Retinal pigment epithelial cell (primary cell): ENCODE data around the gene PERM1.

ENCODE experiments used
- DNase-seq: peaks from one replicate; pipeline ENCODE4 v3.0.0-alpha.2; 2010; ENCODE audit warnings: low read depth
- H3K4me3 ChIP-seq: 2 replicates; pipeline ENCODE4 v1.5.1; 2011; ENCODE audit warnings: mild to moderate bottlenecking, low read length, control low read depth, moderate library complexity
- TF ChIP-seq, protein P1 (sequence below): conservative IDR thresholded peaks from 2 replicates; pipeline ENCODE4 v1.5.1; 2011; ENCODE audit warnings: low read depth, low read length, control low read depth, inconsistent platforms

Gene PERM1

DNA sequence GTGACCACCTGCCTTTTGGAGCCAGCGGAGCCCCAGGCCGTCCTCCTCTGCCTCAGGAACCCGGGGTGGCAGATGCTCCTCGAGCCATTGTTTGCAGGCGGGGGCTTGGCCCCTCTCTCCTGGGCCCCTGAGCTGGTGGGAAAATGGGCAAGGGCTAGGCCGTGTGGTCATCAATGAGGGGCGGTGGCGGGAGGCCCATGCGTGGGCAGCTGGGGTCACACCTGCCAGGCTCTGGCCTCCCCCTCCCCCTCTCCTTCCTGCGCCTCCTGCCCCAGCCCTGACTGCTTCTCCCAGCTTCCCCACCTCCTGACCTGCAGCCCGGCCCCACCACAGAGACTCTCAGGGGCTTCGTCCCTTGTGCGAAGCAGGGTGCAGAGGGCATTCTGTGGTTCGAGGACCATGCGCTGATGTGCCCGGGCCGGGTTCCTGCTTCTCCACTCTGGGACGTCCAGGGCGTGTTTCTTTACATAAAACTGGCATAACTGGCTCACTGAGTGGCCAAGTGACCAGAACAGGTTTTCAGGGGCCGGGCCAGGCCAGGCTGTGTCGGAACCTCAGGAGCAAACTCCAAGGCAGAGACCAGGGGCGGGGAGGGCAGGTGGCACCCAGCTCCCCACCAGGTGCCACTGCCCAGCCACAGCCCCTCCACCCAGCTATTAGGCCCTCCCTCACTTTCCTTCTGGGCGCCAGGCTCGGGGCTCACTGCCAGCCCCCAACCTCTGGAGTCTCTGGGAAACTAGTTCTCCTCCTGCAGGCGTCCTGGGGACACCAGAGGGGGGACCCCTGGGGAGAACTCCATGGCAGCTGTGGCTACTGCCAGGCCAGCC, 48.9 kb downstream of the PERM1 start:
- no peak for DNase-seq
- TF ChIP-seq, protein P1, sequence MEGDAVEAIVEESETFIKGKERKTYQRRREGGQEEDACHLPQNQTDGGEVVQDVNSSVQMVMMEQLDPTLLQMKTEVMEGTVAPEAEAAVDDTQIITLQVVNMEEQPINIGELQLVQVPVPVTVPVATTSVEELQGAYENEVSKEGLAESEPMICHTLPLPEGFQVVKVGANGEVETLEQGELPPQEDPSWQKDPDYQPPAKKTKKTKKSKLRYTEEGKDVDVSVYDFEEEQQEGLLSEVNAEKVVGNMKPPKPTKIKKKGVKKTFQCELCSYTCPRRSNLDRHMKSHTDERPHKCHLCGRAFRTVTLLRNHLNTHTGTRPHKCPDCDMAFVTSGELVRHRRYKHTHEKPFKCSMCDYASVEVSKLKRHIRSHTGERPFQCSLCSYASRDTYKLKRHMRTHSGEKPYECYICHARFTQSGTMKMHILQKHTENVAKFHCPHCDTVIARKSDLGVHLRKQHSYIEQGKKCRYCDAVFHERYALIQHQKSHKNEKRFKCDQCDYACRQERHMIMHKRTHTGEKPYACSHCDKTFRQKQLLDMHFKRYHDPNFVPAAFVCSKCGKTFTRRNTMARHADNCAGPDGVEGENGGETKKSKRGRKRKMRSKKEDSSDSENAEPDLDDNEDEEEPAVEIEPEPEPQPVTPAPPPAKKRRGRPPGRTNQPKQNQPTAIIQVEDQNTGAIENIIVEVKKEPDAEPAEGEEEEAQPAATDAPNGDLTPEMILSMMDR: no peak
- H3K4me3 ChIP-seq: no peak overlapping the region

DNA sequence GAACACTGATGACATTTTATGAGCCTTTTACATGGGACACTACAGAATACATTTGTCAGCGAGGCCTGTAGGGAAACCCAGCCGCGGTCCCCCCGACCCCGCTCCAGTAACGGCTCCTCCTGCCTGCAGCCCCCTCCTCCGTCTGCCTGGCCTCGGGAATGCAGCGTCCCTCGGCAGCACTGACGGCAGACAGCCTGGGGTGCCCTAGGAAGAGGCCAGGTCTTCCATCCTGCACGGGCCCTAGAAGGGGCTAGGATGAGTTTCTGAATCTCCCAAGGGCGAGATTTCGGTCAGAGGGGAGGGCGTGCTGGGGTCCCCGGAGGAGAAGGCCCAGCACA, 49.8 kb downstream of the PERM1 start:
- H3K4me3 ChIP-seq: no peak overlapping the region
- DNase-seq: no peak
- TF ChIP-seq, protein P1: no peak

DNA sequence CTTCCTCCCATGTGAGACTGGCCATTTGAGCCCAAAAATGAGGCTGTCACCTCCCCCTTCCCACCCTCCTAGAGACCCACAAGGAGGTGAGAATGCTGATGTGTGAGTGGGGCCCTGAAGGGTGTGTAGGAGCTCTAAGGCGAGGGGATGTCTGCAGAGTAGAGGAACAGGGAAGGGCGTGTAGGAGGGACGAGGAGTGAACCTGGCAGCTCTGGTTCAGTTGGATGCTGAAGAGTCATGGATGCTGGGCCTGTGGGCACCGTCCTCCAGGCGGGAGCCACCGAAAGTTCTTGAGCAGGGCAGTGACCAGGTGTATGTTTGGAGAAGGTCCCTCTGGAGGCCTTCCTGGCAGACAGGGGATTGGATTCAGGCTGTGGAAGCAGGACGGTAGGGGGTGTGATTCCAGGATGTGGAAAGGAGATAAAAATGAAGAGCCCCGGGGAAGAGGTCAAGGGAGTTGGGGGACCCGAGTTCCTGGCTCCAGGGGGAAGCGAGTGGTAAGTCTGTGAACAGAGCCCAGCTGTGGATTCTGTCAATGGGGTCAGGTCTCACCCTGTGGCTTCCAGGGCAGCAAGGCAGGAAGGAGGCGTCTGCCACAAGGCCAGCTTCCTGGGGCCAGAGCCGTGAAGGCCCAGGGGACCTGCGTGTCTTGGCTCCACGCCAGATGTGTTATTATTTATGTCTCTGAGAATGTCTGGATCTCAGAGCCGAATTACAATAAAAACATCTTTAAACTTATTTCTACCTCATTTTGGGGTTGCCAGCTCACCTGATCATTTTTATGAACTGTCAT, 50.3 kb downstream of the PERM1 start:
- no peak overlapping the region for H3K4me3 ChIP-seq
- no peak for DNase-seq
- TF ChIP-seq, protein P1: no peak

DNA sequence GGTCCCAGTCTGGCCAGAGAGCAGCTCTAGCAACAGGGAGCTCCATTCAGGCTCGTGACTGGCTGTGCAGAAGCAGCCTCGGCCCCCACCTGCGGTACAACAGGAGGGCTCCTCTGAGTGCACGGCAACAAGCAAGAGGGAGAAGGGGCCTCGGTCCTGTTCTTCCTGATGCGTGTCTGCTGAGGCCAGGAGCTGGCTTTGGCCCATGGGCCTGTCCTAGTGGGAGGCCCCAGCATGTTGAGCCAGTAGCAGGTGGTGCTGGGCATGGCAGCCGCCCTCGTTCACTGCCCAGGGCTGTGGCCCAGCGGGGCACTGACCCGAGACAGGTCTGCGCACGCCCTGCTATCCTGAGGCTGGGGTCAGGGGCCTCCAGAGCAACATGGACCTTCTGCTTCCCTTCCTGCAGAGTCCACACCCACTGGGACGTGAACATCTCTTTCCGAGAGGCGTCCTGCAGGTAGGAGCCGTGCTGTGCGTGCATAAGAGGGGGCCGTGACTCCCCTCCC, 51.2 kb downstream of the PERM1 start:
- TF ChIP-seq, protein P1: no peak
- DNase-seq: no peak
- H3K4me3 ChIP-seq: no peak overlapping the region

DNA sequence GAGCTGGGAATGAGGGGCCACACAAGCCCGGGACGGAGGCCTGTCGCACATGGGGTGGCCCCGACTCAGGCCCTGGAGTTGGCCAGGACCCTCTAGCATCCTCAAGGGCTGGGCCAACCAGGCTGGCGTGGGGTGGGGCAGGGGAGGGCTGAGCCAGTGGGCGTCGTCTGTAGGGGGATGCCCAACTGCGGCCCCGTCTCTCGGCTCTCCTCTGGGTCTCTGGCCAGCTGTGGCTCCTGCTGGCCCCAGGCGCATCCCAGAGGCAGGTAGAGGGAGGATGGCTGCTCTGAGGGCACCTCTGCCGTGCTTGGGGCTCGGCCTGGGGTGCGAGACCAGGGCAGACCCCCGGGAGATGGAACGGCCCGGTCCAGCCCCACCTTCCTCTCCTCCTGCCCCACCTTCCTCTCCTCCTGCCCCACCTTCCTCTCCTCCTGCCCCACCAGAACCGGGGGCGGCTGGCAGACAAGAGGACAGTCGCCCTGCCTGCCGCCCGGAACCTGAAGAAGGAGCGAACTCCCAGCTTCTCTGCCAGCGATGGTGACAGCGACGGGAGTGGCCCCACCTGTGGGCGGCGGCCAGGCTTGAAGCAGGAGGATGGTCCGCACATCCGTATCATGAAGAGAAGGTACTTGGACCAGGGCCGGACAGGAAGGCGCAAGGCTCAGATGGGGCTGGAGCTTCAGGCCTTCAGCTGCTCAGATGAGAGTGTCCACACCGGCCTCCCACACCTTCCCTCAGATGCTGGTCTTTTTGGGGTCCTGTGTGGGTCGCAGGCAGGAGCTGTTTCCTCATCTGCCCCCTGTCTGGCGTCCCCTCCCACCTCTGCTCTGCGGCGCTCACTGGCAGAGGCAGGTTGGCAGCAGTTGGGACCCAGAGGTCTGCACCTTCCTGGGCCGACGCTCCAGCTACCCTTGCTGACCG, 51.9 kb downstream of the PERM1 start:
- TF ChIP-seq, protein P1: no peak
- no peak for DNase-seq
- no peak overlapping the region for H3K4me3 ChIP-seq

DNA sequence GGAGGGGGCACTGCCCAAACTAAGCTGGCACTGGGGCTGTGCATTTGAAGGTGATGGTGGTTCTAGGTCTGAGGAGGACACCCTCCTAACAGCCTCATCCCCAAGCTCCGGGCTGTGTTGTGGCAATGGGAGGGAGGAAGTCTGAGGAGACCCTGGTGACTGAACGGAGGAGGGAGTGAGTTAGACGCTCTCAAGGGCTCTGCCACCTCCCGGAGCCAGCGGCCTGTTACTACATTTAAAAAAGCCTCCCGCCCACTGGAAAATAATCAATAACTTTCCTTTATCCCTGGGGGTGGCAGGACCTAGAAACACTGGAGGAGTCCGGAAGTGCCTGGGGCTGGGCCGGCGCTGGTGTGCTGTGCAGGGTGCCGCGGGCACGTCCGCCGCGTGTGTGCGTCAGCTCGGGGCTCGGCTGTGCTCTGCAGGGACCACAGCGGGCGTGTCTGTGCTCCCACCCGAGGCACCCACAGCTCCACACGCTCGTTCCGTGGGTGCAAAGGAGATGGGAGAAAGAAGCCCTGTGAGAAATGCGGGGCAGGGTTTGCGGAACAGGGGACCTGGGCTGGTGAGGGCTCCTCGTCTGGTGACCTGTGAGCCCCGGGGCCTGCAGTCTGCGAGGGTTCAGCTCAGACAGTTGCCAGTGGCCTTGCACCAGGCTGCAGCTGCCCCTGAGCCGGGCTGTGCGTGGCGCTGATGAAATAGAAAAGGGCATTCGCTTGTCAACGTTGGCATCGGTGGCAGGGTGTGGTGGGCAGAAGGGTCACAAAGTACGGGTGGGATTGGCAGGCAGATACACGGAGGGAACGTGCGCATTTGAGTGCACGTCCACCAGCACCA, 52.9 kb downstream of the PERM1 start:
- DNase-seq: no peak
- TF ChIP-seq, protein P1: no peak
- H3K4me3 ChIP-seq: no peak overlapping the region
